A549 (cell line): ENCODE data around the gene EHF. TPM values are rescaled to one million over a fixed set of nuclear protein-coding genes. Genes with fewer than 3 reads are reported as not detected.

Experiments used
- ATAC-seq, 2 experiments: fragments of 200-7000 bp in 1 of 2; fragments of >200 bp in 1 of 2; cut with Nextera tagmentation in 1 of 2; cut with Tn5 transposase in 1 of 2; 3 replicates each; pipeline versions ENCODE4 v1.8.0 to v1.9.1; 2018 to 2020; ENCODE audit warnings: mild to moderate bottlenecking in 1 of 2, moderate library complexity in 1 of 2
- CTCF ChIA-PET: fragments of 300-600 bp; sonication (Branson Sonifier 250); formaldehyde crosslinking; extraction: SDS; loops from one replicate; lab custom pipeline; 2021; ENCODE audit warnings: antibody characterized with exemption, inconsistent platforms; lab: Yijun Ruan, JAX
- POLR2A ChIA-PET: fragments of 350-600 bp; formaldehyde crosslinking; extraction: SDS; loops from one replicate; lab custom pipeline; 2021; ENCODE audit warnings: antibody characterized with exemption, inconsistent platforms; lab: Yijun Ruan, JAX
- DNase-seq, 2 experiments: peaks; one replicate each; pipeline versions ENCODE4 v3.0.0 to v3.0.0-alpha.2; 2011 to 2016; ENCODE audit warnings: low read depth in 1 of 2, low spot score in 1 of 2
- FAIRE-seq: peaks from 2 replicates; lab custom pipeline; 2011; peaks lifted over from hg19 to GRCh38; lab: Jason Lieb, UNC
- H3K27ac ChIP-seq, 2 experiments: fragments of >200 bp; sonication (Bioruptor Twin); formaldehyde crosslinking; 3 replicates each; pipeline ENCODE4 v1.5.1; 2016 to 2017
- H3K4me1 ChIP-seq: fragments of >200 bp; sonication (Bioruptor Twin); formaldehyde crosslinking; 3 replicates; pipeline ENCODE4 v1.6.1; 2016
- H3K4me2 ChIP-seq: fragments of >200 bp; sonication (Bioruptor Twin); formaldehyde crosslinking; 3 replicates; pipeline ENCODE4 v1.6.1; 2016
- H3K4me3 ChIP-seq: fragments of >200 bp; sonication (Bioruptor Twin); formaldehyde crosslinking; 3 replicates; pipeline ENCODE4 v1.5.1; 2016
- H3K9me3 ChIP-seq: fragments of >200 bp; sonication (Bioruptor Twin); formaldehyde crosslinking; 3 replicates; pipeline ENCODE4 v1.6.1; 2016
- ATOH8 ChIP-seq: fragments of 250-450 bp; sonication (Bioruptor Pico); IDR thresholded peaks from 2 replicates; pipeline ENCODE4 v1.5.0; 2020; ENCODE audit warnings: low read depth, mild to moderate bottlenecking, moderate library complexity
- BHLHE40 ChIP-seq: IDR thresholded peaks from 2 replicates; pipeline ENCODE4 v1.6.1; 2012; ENCODE audit warnings: low read depth, low read length, inconsistent platforms
- CBX8 ChIP-seq: fragments of 200-600 bp; sonication (generic); IDR thresholded peaks from 2 replicates; pipeline ENCODE4 v1.6.1; 2016
- CEBPB ChIP-seq, 2 experiments: fragments of >200 bp in 1 of 2; sonication (Bioruptor Twin) in 1 of 2; formaldehyde crosslinking in 1 of 2; IDR thresholded peaks; 2 replicates each; pipeline ENCODE4 v1.6.1; 2012 to 2016
- CHD2 ChIP-seq: fragments of 150-350 bp; IDR thresholded peaks from 2 replicates; pipeline ENCODE4 v1.6.1; 2014; ENCODE audit warnings: low read length; ENCODE audit not compliant: partially characterized antibody
- CHD4 ChIP-seq: fragments of 200-600 bp; sonication (generic); IDR thresholded peaks from 2 replicates; pipeline ENCODE4 v1.6.1; 2016; ENCODE audit warnings: antibody characterized with exemption, mild to moderate bottlenecking, borderline replicate concordance
- EHMT2 ChIP-seq: fragments of 200-600 bp; sonication (generic); IDR thresholded peaks from 2 replicates; pipeline ENCODE4 v1.6.1; 2016; ENCODE audit warnings: antibody characterized with exemption, low read depth, mild to moderate bottlenecking, moderate library complexity
- EP300 ChIP-seq, 2 experiments: fragments of >200 bp; sonication (Bioruptor Twin); formaldehyde crosslinking; IDR thresholded peaks; 2 replicates in 1 of 2; 3 replicates in 1 of 2; pipeline ENCODE4 v1.6.1; 2016 to 2017
- FOSB ChIP-seq: fragments of 250-450 bp; sonication (Bioruptor Pico); IDR thresholded peaks from 2 replicates; pipeline ENCODE4 v1.5.0; 2020; ENCODE audit warnings: mild to moderate bottlenecking, moderate library complexity
- FOXS1 ChIP-seq: fragments of 250-450 bp; sonication (Bioruptor Pico); IDR thresholded peaks from 2 replicates; pipeline ENCODE4 v1.5.0; 2020; ENCODE audit warnings: mild to moderate bottlenecking, moderate library complexity
- HDAC2 ChIP-seq: fragments of 200-600 bp; sonication (generic); IDR thresholded peaks from 2 replicates; pipeline ENCODE4 v1.6.1; 2016
- HOXA7 ChIP-seq: fragments of 250-450 bp; sonication (Bioruptor Pico); IDR thresholded peaks from 2 replicates; pipeline ENCODE4 v1.5.0; 2020; ENCODE audit warnings: mild to moderate bottlenecking, moderate library complexity
- HOXB13 ChIP-seq: fragments of 250-450 bp; sonication (Bioruptor Pico); IDR thresholded peaks from 2 replicates; pipeline ENCODE4 v1.5.0; 2020; ENCODE audit warnings: low read depth, mild to moderate bottlenecking, moderate library complexity
- HOXB5 ChIP-seq: fragments of 250-450 bp; sonication (Bioruptor Pico); IDR thresholded peaks from 2 replicates; pipeline ENCODE4 v1.5.0; 2020; ENCODE audit warnings: mild to moderate bottlenecking, moderate library complexity
- JUNB ChIP-seq: fragments of >200 bp; sonication (Bioruptor Twin); formaldehyde crosslinking; IDR thresholded peaks from 2 replicates; pipeline ENCODE4 v1.6.1; 2016
- KDM1A ChIP-seq: fragments of 200-600 bp; sonication (generic); IDR thresholded peaks from 2 replicates; pipeline ENCODE4 v1.6.1; 2016; ENCODE audit warnings: low read depth, mild to moderate bottlenecking
- KDM5A ChIP-seq: fragments of 200-600 bp; sonication (generic); IDR thresholded peaks from 2 replicates; pipeline ENCODE4 v1.6.1; 2016; ENCODE audit warnings: antibody characterized with exemption, mild to moderate bottlenecking
- MAFK ChIP-seq: fragments of 450-650 bp; IDR thresholded peaks from 2 replicates; pipeline ENCODE4 v1.6.1; 2014; ENCODE audit not compliant: partially characterized antibody
- NPAS2 ChIP-seq: fragments of 250-450 bp; sonication (Bioruptor Pico); IDR thresholded peaks from 2 replicates; pipeline ENCODE4 v1.8.0; 2022; ENCODE audit warnings: mild to moderate bottlenecking, moderate library complexity, borderline replicate concordance
- NR3C1 ChIP-seq: fragments of >200 bp; sonication (Bioruptor Twin); formaldehyde crosslinking; IDR thresholded peaks from 3 replicates; pipeline ENCODE4 v1.6.1; 2017
- PHF8 ChIP-seq: fragments of 200-600 bp; sonication (generic); IDR thresholded peaks from 2 replicates; pipeline ENCODE4 v1.6.1; 2016; ENCODE audit warnings: low read depth, mild to moderate bottlenecking, antibody characterized with exemption, moderate library complexity, borderline replicate concordance
- RAD21 ChIP-seq, 2 experiments: fragments of >200 bp in 1 of 2; sonication (Bioruptor Twin) in 1 of 2; formaldehyde crosslinking in 1 of 2; IDR thresholded peaks in 1 of 2; conservative IDR thresholded peaks in 1 of 2; 2 replicates in 1 of 2; 3 replicates in 1 of 2; pipeline ENCODE4 v1.6.1; 2012 to 2018; ENCODE audit warnings: inconsistent platforms in 1 of 2
- RARB ChIP-seq: fragments of 250-450 bp; sonication (Bioruptor Pico); IDR thresholded peaks from 2 replicates; pipeline ENCODE4 v1.8.0; 2021; ENCODE audit warnings: mild to moderate bottlenecking, moderate library complexity
- RNF2 ChIP-seq: fragments of 200-600 bp; sonication (generic); IDR thresholded peaks from 2 replicates; pipeline ENCODE4 v1.6.1; 2016; ENCODE audit warnings: low read depth, mild to moderate bottlenecking, antibody characterized with exemption, moderate library complexity, borderline replicate concordance
- SMC3 ChIP-seq: fragments of >200 bp; sonication (Bioruptor Twin); formaldehyde crosslinking; IDR thresholded peaks from 3 replicates; pipeline ENCODE4 v1.6.1; 2018; ENCODE audit warnings: inconsistent platforms
- TFCP2L1 ChIP-seq: fragments of 250-450 bp; sonication (Bioruptor Pico); IDR thresholded peaks from 2 replicates; pipeline ENCODE4 v1.5.0; 2021; ENCODE audit warnings: mild to moderate bottlenecking
- ZSCAN20 ChIP-seq: fragments of 250-450 bp; sonication (Bioruptor Pico); IDR thresholded peaks from 2 replicates; pipeline ENCODE4 v1.8.0; 2022; ENCODE audit warnings: mild to moderate bottlenecking, moderate library complexity
- WGBS: methylation state at CpG from one replicate; pipeline ENCODE4 v1.1.6; 2017; ENCODE audit errors: missing lambda C conversion rate; 5-methylcytosine and 5-hydroxymethylcytosine counted together
- polyA plus RNA-seq, 4 experiments: library from polyadenylated mRNA; depleted of rRNA in 3 of 4; stranded (reverse); fragments of >200 nt; fragmentation: RNase III in 1 of 4; extraction: RNeasy Plus Mini Kit Qiagen cat#74134 plus additional on column Dnase treatment in 1 of 4; gene quantifications; 2 replicates in 3 of 4; 3 replicates in 1 of 4; pipeline ENCODE4 v1.2.3, GENCODE V29; 2011 to 2017
- TF ChIP-seq, protein P1 (sequence below): fragments of 450-650 bp; IDR thresholded peaks from 2 replicates; pipeline ENCODE4 v1.6.1; 2014; ENCODE audit warnings: antibody characterized with exemption
- TF ChIP-seq, protein P2 (sequence below): IDR thresholded peaks from 2 replicates; pipeline ENCODE4 v1.6.1; 2012
- TF ChIP-seq, protein P3 (sequence below): fragments of 200-600 bp; sonication (generic); IDR thresholded peaks from 2 replicates; pipeline ENCODE4 v1.6.1; 2016; ENCODE audit warnings: antibody characterized with exemption, mild to moderate bottlenecking, moderate library complexity
- TF ChIP-seq, protein P4 (sequence below): fragments of >200 bp; sonication (Bioruptor Twin); formaldehyde crosslinking; IDR thresholded peaks from 2 replicates; pipeline ENCODE4 v1.6.1; 2016

The EHF gene
- polyA plus RNA-seq, 2 of the 4 experiments (the other 2 are of a cell fraction) = 5.4 to 7.8 TPM

DNA sequence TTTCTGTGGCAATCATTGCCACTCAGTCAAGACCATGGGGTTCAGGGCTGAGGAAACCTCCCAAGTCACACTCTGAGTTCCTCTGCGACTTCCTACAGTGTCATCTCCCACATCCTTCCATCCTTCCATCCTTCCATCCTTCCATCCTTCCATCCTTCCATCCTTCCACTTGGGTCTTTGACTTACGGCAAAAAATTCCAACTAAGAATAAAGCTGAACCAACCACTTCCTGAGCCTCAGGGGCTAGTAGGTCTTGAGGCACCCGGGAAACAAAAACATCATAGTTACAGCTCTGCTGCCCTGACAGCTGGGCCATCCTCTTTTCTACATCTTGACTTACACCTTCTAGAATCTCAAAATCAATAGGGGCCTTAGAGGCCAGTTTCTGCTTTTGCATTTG lies 32.1 kb downstream of the EHF start:
- DNase-seq = no peak
- no peak overlapping the region for H3K4me3 ChIP-seq
- peaks cover 51% of the 10 kb centered on the region for H3K4me1 ChIP-seq
- ATAC-seq = no peak
- WGBS = 84% methylated on average over 3 of the region's 3 CpGs
- ChIA-PET CTCF (interaction anchor here (1.0 to 5.6 kb wide), 6 partner anchors 12 to 246 kb away, joined by 3 to 68 read pairs (median 15); no protein-coding TSS in a partner anchor), POLR2A (interaction anchor here (0.6 to 5.8 kb wide), 4 partner anchors 12 to 64 kb away, joined by 3 to 98 read pairs (median 43); no protein-coding TSS in a partner anchor)
- TF ChIP-seq FOXS1 (no peak), EP300 (IDR thresholded peaks at IDR 0.05) (no peak), JUNB (no peak), KDM5A (no peak), EHMT2 (no peak), CHD4 (no peak)
- no peak for FAIRE-seq
- H3K27ac ChIP-seq = peak overlapping the region; percentile 94 to 99
- H3K4me2 ChIP-seq = peak overlapping the region; percentile 86
- peaks cover 7% of the 10 kb centered on the region; the same call in 1 of the 3 replicates for H3K9me3 ChIP-seq

- peaks cover 7% of the 10 kb centered on the region; the same call in 1 of the 3 replicates for H3K9me3 ChIP-seq
- H3K4me3 ChIP-seq = no peak overlapping the region
- 2% methylated on average over 12 of the region's 12 CpGs for WGBS
- ChIA-PET POLR2A (interaction anchor here (1.0 to 5.8 kb wide), 9 partner anchors 13 to 262 kb away, joined by 3 to 98 read pairs (median 7); no protein-coding TSS in a partner anchor), CTCF (interaction anchor here (0.9 to 5.6 kb wide), 23 partner anchors 8 to 255 kb away, joined by 3 to 68 read pairs (median 4); partner anchors contain the start of gene ELF5)
- ATAC-seq (peak; percentile 91 to 94), FAIRE-seq (peak; percentile 72), DNase-seq (peak; percentile 82 to 98)
- H3K4me2 ChIP-seq = peak overlapping the region; percentile 86
- peak overlapping the region; percentile 94 to 99 for H3K27ac ChIP-seq
- peaks cover 51% of the 10 kb centered on the region for H3K4me1 ChIP-seq
- TF ChIP-seq HOXB13 (CRISPR knock-in tag) (peak; percentile 58; the same call in 1 of the 2 replicates), HOXA7 (CRISPR knock-in tag) (no peak), MAFK (no peak), KDM5A (no peak), CEBPB (IDR thresholded peaks at IDR 0.05) (peak; percentile 88 to 93), PHF8 (no peak), HOXB5 (no peak), RARB (CRISPR knock-in tag) (no peak), EHMT2 (no peak), NR3C1 (no peak), RAD21 (conservative IDR thresholded peaks at IDR 0.05 in 1 of 2, IDR thresholded peaks at IDR 0.05 in 1 of 2) (peak; percentile 86 to 93), SMC3 (peak; percentile 92), ATOH8 (CRISPR knock-in tag) (no peak), FOSB (CRISPR knock-in tag) (no peak), NPAS2 (CRISPR knock-in tag) (no peak), HDAC2 (no peak), TFCP2L1 (CRISPR knock-in tag) (no peak), CHD2 (no peak), ZSCAN20 (CRISPR knock-in tag) (peak; percentile 82; the same call in 1 of the 2 replicates), KDM1A (no peak), CBX8 (no peak), CHD4 (no peak), BHLHE40 (0 out of 2 replicates have a peak, but pooled peaks have one; percentile 35), RNF2 (no peak)
- TF ChIP-seq, protein P1, sequence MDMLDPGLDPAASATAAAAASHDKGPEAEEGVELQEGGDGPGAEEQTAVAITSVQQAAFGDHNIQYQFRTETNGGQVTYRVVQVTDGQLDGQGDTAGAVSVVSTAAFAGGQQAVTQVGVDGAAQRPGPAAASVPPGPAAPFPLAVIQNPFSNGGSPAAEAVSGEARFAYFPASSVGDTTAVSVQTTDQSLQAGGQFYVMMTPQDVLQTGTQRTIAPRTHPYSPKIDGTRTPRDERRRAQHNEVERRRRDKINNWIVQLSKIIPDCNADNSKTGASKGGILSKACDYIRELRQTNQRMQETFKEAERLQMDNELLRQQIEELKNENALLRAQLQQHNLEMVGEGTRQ = no peak
- TF ChIP-seq, protein P2, sequence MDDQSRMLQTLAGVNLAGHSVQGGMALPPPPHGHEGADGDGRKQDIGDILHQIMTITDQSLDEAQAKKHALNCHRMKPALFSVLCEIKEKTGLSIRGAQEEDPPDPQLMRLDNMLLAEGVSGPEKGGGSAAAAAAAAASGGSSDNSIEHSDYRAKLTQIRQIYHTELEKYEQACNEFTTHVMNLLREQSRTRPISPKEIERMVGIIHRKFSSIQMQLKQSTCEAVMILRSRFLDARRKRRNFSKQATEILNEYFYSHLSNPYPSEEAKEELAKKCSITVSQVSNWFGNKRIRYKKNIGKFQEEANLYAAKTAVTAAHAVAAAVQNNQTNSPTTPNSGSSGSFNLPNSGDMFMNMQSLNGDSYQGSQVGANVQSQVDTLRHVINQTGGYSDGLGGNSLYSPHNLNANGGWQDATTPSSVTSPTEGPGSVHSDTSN = peak; percentile 40; the same call in 1 of the 2 replicates
- TF ChIP-seq, protein P3, sequence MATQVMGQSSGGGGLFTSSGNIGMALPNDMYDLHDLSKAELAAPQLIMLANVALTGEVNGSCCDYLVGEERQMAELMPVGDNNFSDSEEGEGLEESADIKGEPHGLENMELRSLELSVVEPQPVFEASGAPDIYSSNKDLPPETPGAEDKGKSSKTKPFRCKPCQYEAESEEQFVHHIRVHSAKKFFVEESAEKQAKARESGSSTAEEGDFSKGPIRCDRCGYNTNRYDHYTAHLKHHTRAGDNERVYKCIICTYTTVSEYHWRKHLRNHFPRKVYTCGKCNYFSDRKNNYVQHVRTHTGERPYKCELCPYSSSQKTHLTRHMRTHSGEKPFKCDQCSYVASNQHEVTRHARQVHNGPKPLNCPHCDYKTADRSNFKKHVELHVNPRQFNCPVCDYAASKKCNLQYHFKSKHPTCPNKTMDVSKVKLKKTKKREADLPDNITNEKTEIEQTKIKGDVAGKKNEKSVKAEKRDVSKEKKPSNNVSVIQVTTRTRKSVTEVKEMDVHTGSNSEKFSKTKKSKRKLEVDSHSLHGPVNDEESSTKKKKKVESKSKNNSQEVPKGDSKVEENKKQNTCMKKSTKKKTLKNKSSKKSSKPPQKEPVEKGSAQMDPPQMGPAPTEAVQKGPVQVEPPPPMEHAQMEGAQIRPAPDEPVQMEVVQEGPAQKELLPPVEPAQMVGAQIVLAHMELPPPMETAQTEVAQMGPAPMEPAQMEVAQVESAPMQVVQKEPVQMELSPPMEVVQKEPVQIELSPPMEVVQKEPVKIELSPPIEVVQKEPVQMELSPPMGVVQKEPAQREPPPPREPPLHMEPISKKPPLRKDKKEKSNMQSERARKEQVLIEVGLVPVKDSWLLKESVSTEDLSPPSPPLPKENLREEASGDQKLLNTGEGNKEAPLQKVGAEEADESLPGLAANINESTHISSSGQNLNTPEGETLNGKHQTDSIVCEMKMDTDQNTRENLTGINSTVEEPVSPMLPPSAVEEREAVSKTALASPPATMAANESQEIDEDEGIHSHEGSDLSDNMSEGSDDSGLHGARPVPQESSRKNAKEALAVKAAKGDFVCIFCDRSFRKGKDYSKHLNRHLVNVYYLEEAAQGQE = no peak
- TF ChIP-seq, protein P4, sequence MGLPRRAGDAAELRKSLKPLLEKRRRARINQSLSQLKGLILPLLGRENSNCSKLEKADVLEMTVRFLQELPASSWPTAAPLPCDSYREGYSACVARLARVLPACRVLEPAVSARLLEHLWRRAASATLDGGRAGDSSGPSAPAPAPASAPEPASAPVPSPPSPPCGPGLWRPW = 0 out of 2 replicates have a peak, but pooled peaks have one; percentile 27
Observed at GRCh38 chr11:34653851-34654482, 33.1 kb downstream of the EHF start.
